Measurements from ENCODE around the gene RNU1-4. TPM values are rescaled to one million over a fixed set of nuclear protein-coding genes. Genes with fewer than 3 reads are reported as not detected.
"Not testable (repeated sequence)": the region's sequence is repeated elsewhere in the genome, so short reads cannot be mapped to it uniquely, and the experiment has no call there.

The RNU1-4 gene
- total and polyA plus RNA-seq, 5 donors from 2014 or later = 23.7 to 3,278 TPM; not detected in 3

GRCh38 chr1:16697152-16697551 is 43.2 kb upstream of the RNU1-4 start:
- H3K4me1 ChIP-seq (ENCODE audit: control insufficient read depth, insufficient read depth, low read length, poor library complexity, severe bottlenecking); H3K27ac Mint-ChIP-seq; H3K9me3 ChIP-seq (ENCODE audit: control insufficient read depth in 2 of 2, low read length in 2 of 2); H3K27me3 ChIP-seq (ENCODE audit: control insufficient read depth, insufficient read depth, low read length); H3K36me3 Mint-ChIP-seq; H3K4me3 Mint-ChIP-seq; H3K4me3 ChIP-seq (ENCODE audit: low read depth, low read length); H3K36me3 ChIP-seq (ENCODE audit: control insufficient read depth, insufficient read depth, low read length); H3K4me1 Mint-ChIP-seq; H3K9me3 Mint-ChIP-seq; DNase-seq; H3K27me3 Mint-ChIP-seq; ATAC-seq (ENCODE audit: low read depth in 2 of 2); H3K27ac ChIP-seq (ENCODE audit: insufficient read depth, low read length, poor library complexity, severe bottlenecking): not testable (repeated sequence)

DNA sequence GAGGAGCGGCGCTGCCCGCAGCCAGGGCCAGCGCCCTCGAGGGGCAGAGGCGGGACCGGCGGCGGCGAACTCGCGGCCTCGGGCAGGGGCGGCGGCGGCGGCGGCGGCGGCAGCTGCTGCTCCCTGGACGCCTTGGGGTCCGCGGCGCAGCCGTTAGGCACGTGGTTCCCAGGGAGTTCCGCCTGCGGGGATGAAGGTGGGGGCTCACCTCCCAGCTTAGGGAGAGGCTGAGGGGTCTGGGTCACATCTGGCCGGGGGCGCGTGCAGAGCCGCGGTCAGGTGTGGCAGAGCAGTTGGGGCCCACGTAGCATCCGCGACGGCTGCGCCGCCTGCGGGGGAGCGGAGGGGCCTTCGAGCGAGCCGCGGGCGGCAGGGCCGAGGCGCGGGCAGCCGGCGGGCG is 40.9 kb upstream of the RNU1-4 start:
- H3K27ac Mint-ChIP-seq; H3K36me3 ChIP-seq (ENCODE audit: control insufficient read depth, insufficient read depth, low read length); H3K27ac ChIP-seq (ENCODE audit: insufficient read depth, low read length, poor library complexity, severe bottlenecking); H3K4me3 ChIP-seq (ENCODE audit: low read depth, low read length); H3K9me3 Mint-ChIP-seq; H3K4me1 Mint-ChIP-seq; DNase-seq; H3K36me3 Mint-ChIP-seq; H3K4me1 ChIP-seq (ENCODE audit: control insufficient read depth, insufficient read depth, low read length, poor library complexity, severe bottlenecking); H3K27me3 ChIP-seq (ENCODE audit: control insufficient read depth, insufficient read depth, low read length); H3K4me3 Mint-ChIP-seq; ATAC-seq (ENCODE audit: low read depth in 2 of 2); H3K9me3 ChIP-seq (ENCODE audit: control insufficient read depth in 2 of 2, low read length in 2 of 2); H3K27me3 Mint-ChIP-seq: not testable (repeated sequence)

DNA sequence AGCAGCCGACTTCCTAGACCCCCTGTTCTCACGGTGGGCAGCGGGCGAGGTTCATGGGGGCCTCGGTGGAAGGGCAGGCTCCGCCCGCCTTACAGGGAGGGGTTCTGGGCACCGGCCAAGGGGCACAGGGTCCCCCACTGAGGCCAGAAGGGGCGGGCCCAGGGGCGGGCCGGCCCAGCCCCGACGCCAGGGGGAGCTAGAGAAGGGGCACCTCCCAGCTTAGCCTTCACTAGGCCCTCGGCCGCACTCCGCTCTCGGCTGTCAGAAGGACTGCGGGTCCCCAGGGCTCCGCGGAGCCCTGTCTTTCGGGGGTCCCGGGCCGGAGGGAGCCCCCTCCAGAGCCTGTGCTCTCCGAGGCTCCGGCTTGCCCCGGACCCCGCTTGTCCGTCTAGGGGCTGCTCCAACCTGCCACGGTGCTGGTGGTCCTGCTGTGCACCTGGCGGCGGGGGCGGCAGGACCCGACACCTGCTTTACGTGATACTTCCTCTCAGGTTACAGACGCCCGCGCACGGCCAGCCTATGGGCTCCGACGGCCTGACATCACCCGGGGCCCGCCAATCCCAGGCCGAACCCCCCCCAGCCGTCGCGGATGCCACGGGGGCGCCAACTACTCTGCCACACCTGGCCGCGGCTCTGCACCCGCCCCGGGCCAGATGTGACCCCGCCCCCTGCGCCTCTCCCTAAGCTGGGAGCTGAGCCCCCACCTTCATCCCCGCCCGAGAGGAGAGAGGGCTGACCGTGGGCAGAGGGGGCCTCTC is 40.0 kb upstream of the RNU1-4 start:
- H3K27ac Mint-ChIP-seq; H3K36me3 Mint-ChIP-seq; H3K4me3 Mint-ChIP-seq; H3K36me3 ChIP-seq (ENCODE audit: control insufficient read depth, insufficient read depth, low read length); H3K27me3 Mint-ChIP-seq; H3K27me3 ChIP-seq (ENCODE audit: control insufficient read depth, insufficient read depth, low read length); H3K4me1 ChIP-seq (ENCODE audit: control insufficient read depth, insufficient read depth, low read length, poor library complexity, severe bottlenecking); H3K9me3 Mint-ChIP-seq; H3K9me3 ChIP-seq (ENCODE audit: control insufficient read depth in 2 of 2, low read length in 2 of 2); DNase-seq; H3K4me1 Mint-ChIP-seq; H3K27ac ChIP-seq (ENCODE audit: insufficient read depth, low read length, poor library complexity, severe bottlenecking); H3K4me3 ChIP-seq (ENCODE audit: low read depth, low read length): not testable (repeated sequence)
- peak; percentile 34 to 44 for ATAC-seq (ENCODE audit: low read depth in 2 of 2)

GRCh38 chr1:16701189-16701588 is 39.1 kb upstream of the RNU1-4 start:
- H3K36me3 ChIP-seq (ENCODE audit: control insufficient read depth, insufficient read depth, low read length); H3K27me3 Mint-ChIP-seq; H3K4me3 ChIP-seq (ENCODE audit: low read depth, low read length); H3K27me3 ChIP-seq (ENCODE audit: control insufficient read depth, insufficient read depth, low read length); DNase-seq; H3K36me3 Mint-ChIP-seq; H3K4me3 Mint-ChIP-seq; H3K9me3 Mint-ChIP-seq; H3K4me1 ChIP-seq (ENCODE audit: control insufficient read depth, insufficient read depth, low read length, poor library complexity, severe bottlenecking); H3K4me1 Mint-ChIP-seq; H3K27ac Mint-ChIP-seq; H3K9me3 ChIP-seq (ENCODE audit: control insufficient read depth in 2 of 2, low read length in 2 of 2); H3K27ac ChIP-seq (ENCODE audit: insufficient read depth, low read length, poor library complexity, severe bottlenecking): not testable (repeated sequence)
- ATAC-seq (ENCODE audit: low read depth in 2 of 2) = peak in 1 of 2 donors; percentile 27

DNA sequence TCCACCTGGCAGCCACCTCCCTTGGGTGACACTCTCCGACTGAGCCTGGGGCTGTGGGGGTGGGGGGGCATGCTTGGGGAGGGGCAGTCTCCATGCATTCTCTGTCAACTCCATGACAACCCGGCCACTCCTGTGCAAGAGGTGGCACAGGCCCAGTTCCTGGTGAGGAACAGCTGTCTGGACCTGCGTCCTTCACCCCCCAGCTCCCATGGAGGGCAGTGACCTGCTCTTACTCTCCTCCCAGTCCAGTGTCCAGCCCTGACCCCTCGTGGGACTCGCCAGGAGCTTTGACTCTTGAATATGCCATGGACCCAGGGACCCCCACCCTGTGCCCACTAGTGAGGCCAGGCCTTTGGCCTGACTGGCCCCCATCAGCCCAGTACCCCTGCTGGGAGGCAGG is 38.0 kb upstream of the RNU1-4 start:
- H3K4me1 Mint-ChIP-seq; H3K36me3 ChIP-seq (ENCODE audit: control insufficient read depth, insufficient read depth, low read length); DNase-seq; H3K4me3 Mint-ChIP-seq; H3K27me3 ChIP-seq (ENCODE audit: control insufficient read depth, insufficient read depth, low read length); H3K9me3 Mint-ChIP-seq; H3K4me1 ChIP-seq (ENCODE audit: control insufficient read depth, insufficient read depth, low read length, poor library complexity, severe bottlenecking); H3K4me3 ChIP-seq (ENCODE audit: low read depth, low read length); H3K27me3 Mint-ChIP-seq; ATAC-seq (ENCODE audit: low read depth in 2 of 2); H3K36me3 Mint-ChIP-seq; H3K27ac Mint-ChIP-seq; H3K9me3 ChIP-seq (ENCODE audit: control insufficient read depth in 2 of 2, low read length in 2 of 2); H3K27ac ChIP-seq (ENCODE audit: insufficient read depth, low read length, poor library complexity, severe bottlenecking): not testable (repeated sequence)

DNA sequence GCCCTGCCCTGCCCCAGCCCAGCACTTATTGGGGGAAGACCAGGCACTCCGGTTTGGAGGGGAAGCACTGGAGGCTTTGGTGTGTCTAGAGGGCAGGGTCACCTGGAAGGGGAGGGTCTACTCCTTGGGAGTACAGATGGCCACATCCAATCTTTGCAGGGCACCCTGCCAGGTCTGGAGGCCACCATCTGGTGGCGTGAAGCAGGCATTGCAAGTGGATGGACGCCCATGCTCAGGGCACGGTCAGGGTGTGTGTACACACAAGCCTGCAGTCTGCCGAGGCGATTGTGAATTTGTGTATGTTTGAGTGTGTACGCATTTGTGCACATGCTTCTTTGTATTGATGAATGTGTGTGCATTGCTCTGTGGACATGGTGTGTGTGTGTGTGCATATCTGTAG is 37.2 kb upstream of the RNU1-4 start:
- DNase-seq; H3K27ac Mint-ChIP-seq; H3K9me3 ChIP-seq (ENCODE audit: control insufficient read depth in 2 of 2, low read length in 2 of 2); H3K27me3 ChIP-seq (ENCODE audit: control insufficient read depth, insufficient read depth, low read length); H3K4me3 Mint-ChIP-seq; H3K36me3 ChIP-seq (ENCODE audit: control insufficient read depth, insufficient read depth, low read length); H3K9me3 Mint-ChIP-seq; H3K27me3 Mint-ChIP-seq; H3K36me3 Mint-ChIP-seq; H3K4me1 ChIP-seq (ENCODE audit: control insufficient read depth, insufficient read depth, low read length, poor library complexity, severe bottlenecking); H3K4me1 Mint-ChIP-seq; H3K4me3 ChIP-seq (ENCODE audit: low read depth, low read length); H3K27ac ChIP-seq (ENCODE audit: insufficient read depth, low read length, poor library complexity, severe bottlenecking): not testable (repeated sequence)
- ATAC-seq (ENCODE audit: low read depth in 2 of 2) = peak in 1 of 2 donors; percentile 39

DNA sequence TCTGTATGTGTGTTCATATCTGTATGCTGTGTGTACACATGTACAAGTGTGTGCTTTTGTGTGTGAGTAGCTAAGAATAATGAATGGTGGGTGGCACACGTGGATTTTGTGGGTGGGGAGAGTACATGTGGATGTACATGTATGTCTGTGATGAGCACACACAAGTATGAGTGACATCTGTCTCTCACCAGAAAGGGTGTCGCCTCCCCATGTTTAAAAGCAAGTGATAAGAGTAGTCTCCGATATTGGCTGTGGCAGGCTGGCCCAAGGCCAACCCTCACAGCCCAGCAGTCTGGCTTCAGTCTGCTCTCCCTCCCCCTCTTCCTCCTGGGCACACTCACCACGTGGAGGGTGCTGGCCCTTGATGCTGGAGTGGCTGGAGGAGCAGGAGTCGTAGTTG is 36.7 kb upstream of the RNU1-4 start:
- not testable (repeated sequence) for H3K36me3 ChIP-seq (ENCODE audit: control insufficient read depth, insufficient read depth, low read length); H3K4me3 Mint-ChIP-seq; H3K36me3 Mint-ChIP-seq; H3K4me3 ChIP-seq (ENCODE audit: low read depth, low read length); H3K27ac ChIP-seq (ENCODE audit: insufficient read depth, low read length, poor library complexity, severe bottlenecking); H3K27ac Mint-ChIP-seq; ATAC-seq (ENCODE audit: low read depth in 2 of 2); H3K27me3 Mint-ChIP-seq; H3K4me1 ChIP-seq (ENCODE audit: control insufficient read depth, insufficient read depth, low read length, poor library complexity, severe bottlenecking); DNase-seq; H3K27me3 ChIP-seq (ENCODE audit: control insufficient read depth, insufficient read depth, low read length); H3K4me1 Mint-ChIP-seq; H3K9me3 Mint-ChIP-seq; H3K9me3 ChIP-seq (ENCODE audit: control insufficient read depth in 2 of 2, low read length in 2 of 2)

DNA sequence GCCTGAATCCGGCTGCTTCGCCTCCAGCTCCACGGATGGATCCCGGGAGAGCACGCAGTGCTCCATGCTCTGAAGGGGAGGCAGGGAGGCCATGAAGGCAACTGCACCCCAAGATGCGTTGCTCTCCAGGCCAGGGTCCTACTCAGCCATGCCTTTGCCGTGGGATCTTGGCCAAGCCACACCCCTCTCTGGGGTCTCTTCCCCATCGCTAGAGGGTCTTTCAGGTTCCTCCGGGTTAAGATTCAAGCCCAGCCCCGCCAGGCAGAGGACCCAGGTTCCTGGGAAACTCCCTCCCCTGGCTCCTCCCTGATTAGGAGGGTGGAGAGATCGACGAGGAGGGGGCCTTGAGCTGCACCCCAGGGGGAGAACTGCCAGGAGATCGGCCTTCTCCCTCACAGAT is 36.2 kb upstream of the RNU1-4 start:
- not testable (repeated sequence) for H3K9me3 Mint-ChIP-seq; H3K27me3 Mint-ChIP-seq; H3K4me1 ChIP-seq (ENCODE audit: control insufficient read depth, insufficient read depth, low read length, poor library complexity, severe bottlenecking); H3K27ac Mint-ChIP-seq; H3K4me3 ChIP-seq (ENCODE audit: low read depth, low read length); DNase-seq; H3K36me3 Mint-ChIP-seq; H3K9me3 ChIP-seq (ENCODE audit: control insufficient read depth in 2 of 2, low read length in 2 of 2); H3K4me3 Mint-ChIP-seq; H3K4me1 Mint-ChIP-seq; H3K27ac ChIP-seq (ENCODE audit: insufficient read depth, low read length, poor library complexity, severe bottlenecking); H3K36me3 ChIP-seq (ENCODE audit: control insufficient read depth, insufficient read depth, low read length); ATAC-seq (ENCODE audit: low read depth in 2 of 2); H3K27me3 ChIP-seq (ENCODE audit: control insufficient read depth, insufficient read depth, low read length)

Measured in CD4-positive, CD25-positive, alpha-beta regulatory T cell (primary cell).